K562 (cell line): ENCODE results near the gene NIPAL3. TPM values are rescaled to one million over a fixed set of nuclear protein-coding genes. Genes with fewer than 3 reads are reported as not detected.

Experiments used
- EGR1 ChIP-seq: fragments of 450-650 bp; conservative IDR thresholded peaks from 2 replicates; pipeline ENCODE4 v1.6.1; 2017; ENCODE audit warnings: mild to moderate bottlenecking
- HDAC2 ChIP-seq: fragments of 450-650 bp; IDR thresholded peaks from 2 replicates; pipeline ENCODE4 v1.6.1; 2016; ENCODE audit warnings: mild to moderate bottlenecking
- MCM3 ChIP-seq: fragments of 450-650 bp; IDR thresholded peaks from 2 replicates; pipeline ENCODE4 v1.6.1; 2016
- NCOA6 ChIP-seq: fragments of 450-650 bp; IDR thresholded peaks from 2 replicates; pipeline ENCODE4 v1.6.1; 2017; ENCODE audit warnings: mild to moderate bottlenecking
- NR2C1 ChIP-seq, 2 experiments: fragments of 450-650 bp; IDR thresholded peaks; 2 replicates each; pipeline ENCODE4 v1.6.1; 2017; ENCODE audit warnings: mild to moderate bottlenecking in 2 of 2, antibody characterized with exemption in 1 of 2, inconsistent platforms in 1 of 2, missing compliant biosample characterization in 1 of 2, missing genetic modification characterization in 1 of 2
- POLR3G ChIP-seq: IDR thresholded peaks from 2 replicates; pipeline ENCODE4 v1.6.1; 2011; ENCODE audit not compliant: insufficient read length, insufficient replicate concordance; ENCODE audit errors: extremely low read depth
- SMC3 ChIP-seq: conservative IDR thresholded peaks from 2 replicates; pipeline ENCODE4 v1.6.1; 2011; ENCODE audit warnings: low read depth, low read length, improper control_type of control experiment; ENCODE audit not compliant: insufficient read depth
- TCF3 ChIP-seq: sonication (generic); formaldehyde crosslinking; IDR thresholded peaks from 2 replicates; pipeline ENCODE4 v1.4.0; 2020; ENCODE audit warnings: mild to moderate bottlenecking, missing genetic modification reagents
- ZFP30 ChIP-seq: fragments of 250-450 bp; sonication (Bioruptor Pico); IDR thresholded peaks from 2 replicates; pipeline ENCODE4 v1.8.0; 2022; ENCODE audit warnings: moderate library complexity, mild to moderate bottlenecking, inconsistent platforms, borderline replicate concordance
- ZNF212 ChIP-seq: fragments of 450-650 bp; formaldehyde crosslinking; IDR thresholded peaks from 2 replicates; pipeline ENCODE4 v1.4.0; 2020; ENCODE audit warnings: mild to moderate bottlenecking
- ZNF217 ChIP-seq: sonication (generic); formaldehyde crosslinking; IDR thresholded peaks from 2 replicates; pipeline ENCODE4 v1.8.0; 2022; ENCODE audit warnings: mild to moderate bottlenecking, missing genetic modification reagents
- ZNF586 ChIP-seq: fragments of 450-650 bp; formaldehyde crosslinking; conservative IDR thresholded peaks from 2 replicates; pipeline ENCODE4 v1.4.0; 2020; ENCODE audit warnings: mild to moderate bottlenecking, moderate library complexity
- ZNF766 ChIP-seq: fragments of 200-800 bp; sonication (Bioruptor generic); conservative IDR thresholded peaks from 2 replicates; pipeline ENCODE4 v1.6.1; 2016; ENCODE audit warnings: missing genetic modification characterization, missing compliant biosample characterization
- ZNF780A ChIP-seq: fragments of 250-450 bp; sonication (Bioruptor Pico); IDR thresholded peaks from 2 replicates; pipeline ENCODE4 v1.5.0; 2021; ENCODE audit warnings: mild to moderate bottlenecking
- polyA plus RNA-seq, 8 experiments: library from polyadenylated mRNA; depleted of rRNA in 4 of 8; stranded (reverse) in 5 of 8; unstranded in 3 of 8; fragments of >200 nt; fragmentation: Nextera tagmentation in 2 of 8; fragmentation: Illumina TruSeq in 1 of 8; extraction: Ambion mirVana in 2 of 8; extraction: Trizol in 1 of 8; gene quantifications; 2 replicates each; pipeline versions ENCODE4 v1.2.1 to v1.2.3, GENCODE V29; 2011 to 2014; ENCODE audit warnings: inconsistent platforms in 1 of 8, missing spikeins in 1 of 8
- total RNA-seq, 7 experiments: library from RNA; depleted of rRNA in 6 of 7; stranded (reverse); fragments of >200 nt in 6 of 7; fragmentation: Illumina TruSeq in 2 of 7; extraction: Trizol in 2 of 7; gene quantifications; 2 replicates each; pipeline versions ENCODE4 v1.2.1 to v1.2.3, GENCODE V29; 2011 to 2021; ENCODE audit warnings: low replicate concordance in 1 of 7
- TF ChIP-seq, protein P1 (sequence below): sonication (generic); formaldehyde crosslinking; IDR thresholded peaks from 2 replicates; pipeline ENCODE4 v1.8.0; 2023; ENCODE audit warnings: missing genetic modification reagents, mild to moderate bottlenecking, borderline replicate concordance
- TF ChIP-seq, protein P2 (sequence below): fragments of 450-650 bp; IDR thresholded peaks from 2 replicates; pipeline ENCODE4 v1.6.1; 2016; ENCODE audit warnings: low read depth

Gene NIPAL3
- total and polyA plus RNA-seq, 9 of the 15 experiments (the other 6 are each of a cell fraction or from before 2014, with no cell fraction given) = 10.5 to 26.3 (median 16.0) TPM

GRCh38 chr1:24415334-24415909 is at the start of gene NIPAL3 (continued):
- TF ChIP-seq, protein P1, sequence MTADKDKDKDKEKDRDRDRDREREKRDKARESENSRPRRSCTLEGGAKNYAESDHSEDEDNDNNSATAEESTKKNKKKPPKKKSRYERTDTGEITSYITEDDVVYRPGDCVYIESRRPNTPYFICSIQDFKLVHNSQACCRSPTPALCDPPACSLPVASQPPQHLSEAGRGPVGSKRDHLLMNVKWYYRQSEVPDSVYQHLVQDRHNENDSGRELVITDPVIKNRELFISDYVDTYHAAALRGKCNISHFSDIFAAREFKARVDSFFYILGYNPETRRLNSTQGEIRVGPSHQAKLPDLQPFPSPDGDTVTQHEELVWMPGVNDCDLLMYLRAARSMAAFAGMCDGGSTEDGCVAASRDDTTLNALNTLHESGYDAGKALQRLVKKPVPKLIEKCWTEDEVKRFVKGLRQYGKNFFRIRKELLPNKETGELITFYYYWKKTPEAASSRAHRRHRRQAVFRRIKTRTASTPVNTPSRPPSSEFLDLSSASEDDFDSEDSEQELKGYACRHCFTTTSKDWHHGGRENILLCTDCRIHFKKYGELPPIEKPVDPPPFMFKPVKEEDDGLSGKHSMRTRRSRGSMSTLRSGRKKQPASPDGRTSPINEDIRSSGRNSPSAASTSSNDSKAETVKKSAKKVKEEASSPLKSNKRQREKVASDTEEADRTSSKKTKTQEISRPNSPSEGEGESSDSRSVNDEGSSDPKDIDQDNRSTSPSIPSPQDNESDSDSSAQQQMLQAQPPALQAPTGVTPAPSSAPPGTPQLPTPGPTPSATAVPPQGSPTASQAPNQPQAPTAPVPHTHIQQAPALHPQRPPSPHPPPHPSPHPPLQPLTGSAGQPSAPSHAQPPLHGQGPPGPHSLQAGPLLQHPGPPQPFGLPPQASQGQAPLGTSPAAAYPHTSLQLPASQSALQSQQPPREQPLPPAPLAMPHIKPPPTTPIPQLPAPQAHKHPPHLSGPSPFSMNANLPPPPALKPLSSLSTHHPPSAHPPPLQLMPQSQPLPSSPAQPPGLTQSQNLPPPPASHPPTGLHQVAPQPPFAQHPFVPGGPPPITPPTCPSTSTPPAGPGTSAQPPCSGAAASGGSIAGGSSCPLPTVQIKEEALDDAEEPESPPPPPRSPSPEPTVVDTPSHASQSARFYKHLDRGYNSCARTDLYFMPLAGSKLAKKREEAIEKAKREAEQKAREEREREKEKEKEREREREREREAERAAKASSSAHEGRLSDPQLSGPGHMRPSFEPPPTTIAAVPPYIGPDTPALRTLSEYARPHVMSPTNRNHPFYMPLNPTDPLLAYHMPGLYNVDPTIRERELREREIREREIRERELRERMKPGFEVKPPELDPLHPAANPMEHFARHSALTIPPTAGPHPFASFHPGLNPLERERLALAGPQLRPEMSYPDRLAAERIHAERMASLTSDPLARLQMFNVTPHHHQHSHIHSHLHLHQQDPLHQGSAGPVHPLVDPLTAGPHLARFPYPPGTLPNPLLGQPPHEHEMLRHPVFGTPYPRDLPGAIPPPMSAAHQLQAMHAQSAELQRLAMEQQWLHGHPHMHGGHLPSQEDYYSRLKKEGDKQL (CRISPR knock-in tag) = no peak
- TF ChIP-seq SMC3 (peak; percentile 48; the same call in 1 of the 2 replicates), ZFP30 (no peak), POLR3G (no peak), ZNF586 (CRISPR knock-in tag) (no peak), ZNF217 (CRISPR knock-in tag) (no peak), MCM3 (no peak), ZNF780A (no peak), EGR1 (no peak), ZNF212 (CRISPR knock-in tag) (no peak), TCF3 (CRISPR knock-in tag) (no peak), HDAC2 (no peak; the same call in 1 of the 2 replicates), NCOA6 (no peak), NR2C1 (IDR thresholded peaks at IDR 0.05) (no peak), NR2C1 (tag; IDR thresholded peaks at IDR 0.05) (no peak), ZNF766 (CRISPR knock-in tag) (peak; percentile 56; the same call in 1 of the 2 replicates)
- TF ChIP-seq, protein P2, sequence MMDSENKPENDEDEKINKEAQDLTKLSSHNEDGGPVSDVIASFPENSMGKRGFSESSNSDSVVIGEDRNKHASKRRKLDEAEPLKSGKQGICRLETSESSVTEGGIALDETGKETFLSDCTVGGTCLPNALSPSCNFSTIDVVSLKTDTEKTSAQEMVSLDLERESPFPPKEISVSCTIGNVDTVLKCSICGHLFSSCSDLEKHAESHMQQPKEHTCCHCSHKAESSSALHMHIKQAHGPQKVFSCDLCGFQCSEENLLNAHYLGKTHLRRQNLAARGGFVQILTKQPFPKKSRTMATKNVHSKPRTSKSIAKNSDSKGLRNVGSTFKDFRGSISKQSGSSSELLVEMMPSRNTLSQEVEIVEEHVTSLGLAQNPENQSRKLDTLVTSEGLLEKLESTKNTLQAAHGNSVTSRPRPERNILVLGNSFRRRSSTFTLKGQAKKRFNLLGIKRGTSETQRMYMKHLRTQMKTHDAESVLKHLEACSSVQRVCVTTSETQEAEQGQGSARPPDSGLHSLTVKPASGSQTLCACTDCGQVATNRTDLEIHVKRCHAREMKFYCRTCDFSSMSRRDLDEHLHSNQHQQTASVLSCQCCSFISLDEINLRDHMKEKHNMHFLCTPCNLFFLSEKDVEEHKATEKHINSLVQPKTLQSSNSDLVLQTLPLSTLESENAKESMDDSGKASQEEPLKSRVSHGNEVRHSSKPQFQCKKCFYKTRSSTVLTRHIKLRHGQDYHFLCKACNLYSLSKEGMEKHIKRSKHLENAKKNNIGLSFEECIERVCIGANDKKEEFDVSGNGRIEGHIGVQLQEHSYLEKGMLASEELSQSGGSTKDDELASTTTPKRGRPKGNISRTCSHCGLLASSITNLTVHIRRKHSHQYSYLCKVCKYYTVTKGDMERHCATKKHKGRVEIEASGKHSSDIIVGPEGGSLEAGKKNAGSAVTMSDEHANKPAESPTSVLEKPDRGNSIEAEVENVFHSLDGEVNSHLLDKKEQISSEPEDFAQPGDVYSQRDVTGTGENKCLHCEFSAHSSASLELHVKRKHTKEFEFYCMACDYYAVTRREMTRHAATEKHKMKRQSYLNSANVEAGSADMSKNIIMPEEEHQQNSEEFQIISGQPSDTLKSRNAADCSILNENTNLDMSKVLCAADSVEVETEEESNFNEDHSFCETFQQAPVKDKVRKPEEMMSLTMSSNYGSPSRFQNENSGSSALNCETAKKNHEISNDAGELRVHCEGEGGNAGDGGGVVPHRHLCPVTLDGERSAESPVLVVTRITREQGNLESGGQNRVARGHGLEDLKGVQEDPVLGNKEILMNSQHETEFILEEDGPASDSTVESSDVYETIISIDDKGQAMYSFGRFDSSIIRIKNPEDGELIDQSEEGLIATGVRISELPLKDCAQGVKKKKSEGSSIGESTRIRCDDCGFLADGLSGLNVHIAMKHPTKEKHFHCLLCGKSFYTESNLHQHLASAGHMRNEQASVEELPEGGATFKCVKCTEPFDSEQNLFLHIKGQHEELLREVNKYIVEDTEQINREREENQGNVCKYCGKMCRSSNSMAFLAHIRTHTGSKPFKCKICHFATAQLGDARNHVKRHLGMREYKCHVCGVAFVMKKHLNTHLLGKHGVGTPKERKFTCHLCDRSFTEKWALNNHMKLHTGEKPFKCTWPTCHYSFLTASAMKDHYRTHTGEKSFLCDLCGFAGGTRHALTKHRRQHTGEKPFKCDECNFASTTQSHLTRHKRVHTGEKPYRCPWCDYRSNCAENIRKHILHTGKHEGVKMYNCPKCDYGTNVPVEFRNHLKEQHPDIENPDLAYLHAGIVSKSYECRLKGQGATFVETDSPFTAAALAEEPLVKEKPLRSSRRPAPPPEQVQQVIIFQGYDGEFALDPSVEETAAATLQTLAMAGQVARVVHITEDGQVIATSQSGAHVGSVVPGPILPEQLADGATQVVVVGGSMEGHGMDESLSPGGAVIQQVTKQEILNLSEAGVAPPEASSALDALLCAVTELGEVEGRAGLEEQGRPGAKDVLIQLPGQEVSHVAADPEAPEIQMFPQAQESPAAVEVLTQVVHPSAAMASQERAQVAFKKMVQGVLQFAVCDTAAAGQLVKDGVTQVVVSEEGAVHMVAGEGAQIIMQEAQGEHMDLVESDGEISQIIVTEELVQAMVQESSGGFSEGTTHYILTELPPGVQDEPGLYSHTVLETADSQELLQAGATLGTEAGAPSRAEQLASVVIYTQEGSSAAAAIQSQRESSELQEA = no peak
